ENCODE measurements around the gene GPR146.

Gene GPR146

GRCh38 chr7:1079546-1079945, 35.2 kb downstream of the GPR146 start:
- no peak for DNase-seq

GRCh38 chr7:1080252-1080920, 36.0 kb downstream of the GPR146 start:
- DNase-seq, result no peak

GRCh38 chr7:1080921-1081255, 36.5 kb downstream of the GPR146 start:
- DNase-seq, result no peak

- no peak for DNase-seq
These were observed 37.0 kb downstream of the GPR146 start for GRCh38 chr7:1081336-1081735.

- no peak for DNase-seq
These were observed 37.6 kb downstream of the GPR146 start for GRCh38 chr7:1081931-1082401.

- DNase-seq, result no peak
These were observed 39.6 kb downstream of the GPR146 start for GRCh38 chr7:1083729-1084657.

GRCh38 chr7:1085266-1085665, 40.9 kb downstream of the GPR146 start:
- no peak for DNase-seq

GRCh38 chr7:1085910-1086421, 41.6 kb downstream of the GPR146 start:
- no peak for DNase-seq

- no peak for DNase-seq
These were observed 42.5 kb downstream of the GPR146 start for GRCh38 chr7:1086588-1087464.

GRCh38 chr7:1087465-1087814, 43.1 kb downstream of the GPR146 start:
- no peak for DNase-seq

GRCh38 chr7:1087952-1088920, 43.9 kb downstream of the GPR146 start, which contains the start of gene GPER1:
Gene GPER1, plus strand, starts transcription at chr7:1088113. Its CDS starts 3,616 bp downstream, at chr7:1091729.
- DNase-seq, result no peak

- DNase-seq, result no peak
These were observed 45.9 kb downstream of the GPR146 start for GRCh38 chr7:1090236-1090635.

- DNase-seq, result no peak
These were observed 46.6 kb downstream of the GPR146 start for GRCh38 chr7:1090686-1091643.

GRCh38 chr7:1091644-1092027, 47.3 kb downstream of the GPR146 start:
- DNase-seq, result no peak

- no peak for DNase-seq
These were observed 47.9 kb downstream of the GPR146 start for GRCh38 chr7:1092161-1092632.

GRCh38 chr7:1092806-1093501, 48.6 kb downstream of the GPR146 start:
- no peak for DNase-seq

GRCh38 chr7:1093502-1093843, 49.1 kb downstream of the GPR146 start:
- DNase-seq, result no peak

GRCh38 chr7:1093916-1094508, 49.7 kb downstream of the GPR146 start:
- no peak for DNase-seq

GRCh38 chr7:1094870-1095269, 50.5 kb downstream of the GPR146 start:
- DNase-seq, result no peak

Measured in NCI-H187 treated with DMSO at 0.1 percent for 48 hours (cell line).